HepG2 (cell line): ENCODE measurements around the gene KDM1B. TPM values are rescaled to one million over a fixed set of nuclear protein-coding genes. Genes with fewer than 3 reads are reported as not detected.

Experiments used
- ATAC-seq: fragments of 200-7000 bp; cut with Tn5 transposase; 3 replicates; pipeline ENCODE4 v1.9.1; 2020; ENCODE audit warnings: mild to moderate bottlenecking, moderate library complexity
- BruUV-seq: library from RNA; stranded (reverse); fragments of 400-500 nt; replicated peaks from 2 replicates; lab custom pipeline; 2021; lab: Mats Ljungman, UMichigan
- CTCF ChIA-PET: fragments of 300-600 bp; formaldehyde crosslinking; extraction: SDS; loops from one replicate; lab custom pipeline; 2021; ENCODE audit warnings: low total read pairs, inconsistent platforms, low intra/inter-chr PET ratio; lab: Yijun Ruan, JAX
- POLR2A ChIA-PET: fragments of 350-600 bp; sonication (Branson Sonifier 250); formaldehyde crosslinking; loops from one replicate; lab custom pipeline; 2020; ENCODE audit warnings: antibody characterized with exemption, inconsistent platforms; lab: Yijun Ruan, JAX
- DNase-seq: peaks from one replicate; pipeline ENCODE4 v3.0.0-alpha.2; 2015; ENCODE audit warnings: low spot score
- FAIRE-seq: peaks from 3 replicates; lab custom pipeline; 2011; peaks lifted over from hg19 to GRCh38; lab: Jason Lieb, UNC
- H2AFZ ChIP-seq: one replicate; pipeline ENCODE4 v1.6.1; 2011; ENCODE audit warnings: low read length, inconsistent platforms
- H3K27ac ChIP-seq: fragments of 300-600 bp; 3 replicates; pipeline ENCODE4 v1.8.0; 2011; ENCODE audit warnings: mixed run types, mild to moderate bottlenecking, mixed read lengths, low read length, inconsistent platforms; ENCODE audit not compliant: insufficient read depth; ENCODE audit errors: extremely low read length
- H3K27me3 ChIP-seq, 2 experiments: fragments of 200-600 bp in 1 of 2; 2 replicates in 1 of 2; 3 replicates in 1 of 2; pipeline versions ENCODE4 v1.6.0 to v1.8.0; 2011; ENCODE audit warnings: low read length in 2 of 2, mild to moderate bottlenecking in 2 of 2, moderate library complexity in 2 of 2, inconsistent platforms in 1 of 2; ENCODE audit not compliant: insufficient read depth in 2 of 2, control insufficient read depth in 1 of 2
- H3K36me3 ChIP-seq, 2 experiments: fragments of 200-600 bp in 1 of 2; replicated peaks in 1 of 2; 2 replicates in 1 of 2; 3 replicates in 1 of 2; pipeline versions ENCODE4 v1.5.1 to v1.8.0; 2011; ENCODE audit warnings: low read length in 2 of 2, inconsistent platforms in 1 of 2; ENCODE audit not compliant: insufficient read depth in 2 of 2, control insufficient read depth in 1 of 2
- H3K4me1 ChIP-seq: 2 replicates; pipeline ENCODE4 v1.5.1; 2012; ENCODE audit warnings: low read length, inconsistent platforms; ENCODE audit not compliant: insufficient read depth
- H3K4me2 ChIP-seq: 2 replicates; pipeline ENCODE4 v1.6.0; 2011; ENCODE audit warnings: low read depth, low read length, inconsistent platforms
- H3K4me3 ChIP-seq, 3 experiments: fragments of 200-600 bp in 1 of 3; sonication (generic), shearing (Covaris generic) in 1 of 3; replicated peaks in 1 of 3; 2 replicates each; pipeline ENCODE4 v1.5.1; 2011 to 2016; ENCODE audit warnings: low read length in 3 of 3, inconsistent platforms in 2 of 3, low read depth in 2 of 3, mild to moderate bottlenecking in 2 of 3, control low read depth in 1 of 3, mixed read lengths in 1 of 3; ENCODE audit not compliant: insufficient read depth in 1 of 3
- H3K79me2 ChIP-seq: one replicate; pipeline ENCODE4 v1.6.1; 2011; ENCODE audit warnings: low read length, inconsistent platforms; ENCODE audit not compliant: insufficient read depth
- H3K9ac ChIP-seq: 2 replicates; pipeline ENCODE4 v1.6.0; 2011; ENCODE audit warnings: mild to moderate bottlenecking, low read depth, low read length, inconsistent platforms; ENCODE audit not compliant: insufficient read depth
- H3K9me3 ChIP-seq: 2 replicates; pipeline ENCODE4 v1.5.1; 2012; ENCODE audit warnings: mild to moderate bottlenecking, low read length
- H4K20me1 ChIP-seq: 2 replicates; pipeline ENCODE4 v1.6.0; 2011; ENCODE audit warnings: inconsistent platforms, mild to moderate bottlenecking, low read length, moderate library complexity; ENCODE audit not compliant: insufficient read depth
- AHR ChIP-seq: IDR thresholded peaks from 2 replicates; pipeline ENCODE4 v1.6.1; 2018; ENCODE audit warnings: missing genetic modification reagents, missing compliant biosample characterization
- HOXA3 ChIP-seq: sonication (generic); formaldehyde crosslinking; IDR thresholded peaks from 2 replicates; pipeline ENCODE4 v1.5.0; 2020; ENCODE audit warnings: missing genetic modification reagents
- NR2F2 ChIP-seq: IDR thresholded peaks from 2 replicates; pipeline ENCODE4 v1.6.1; 2012; ENCODE audit warnings: low read depth, inconsistent platforms, borderline replicate concordance
- PHF21A ChIP-seq: sonication (generic); formaldehyde crosslinking; IDR thresholded peaks from 2 replicates; pipeline ENCODE4 v1.5.0; 2020; ENCODE audit warnings: mild to moderate bottlenecking, missing genetic modification reagents
- ZMYM4 ChIP-seq: sonication (generic); formaldehyde crosslinking; IDR thresholded peaks from 2 replicates; pipeline ENCODE4 v1.8.1; 2023; ENCODE audit warnings: mild to moderate bottlenecking, missing genetic modification reagents
- WGBS: methylation state at CpG from one replicate; pipeline ENCODE4 v1.1.6; 2017; ENCODE audit warnings: low lambda C conversion rate; 5-methylcytosine and 5-hydroxymethylcytosine counted together
- in situ Hi-C: cut with HindIII; loops from 2 replicates; pipeline ENCODE4 v1.10.0; 2017; ENCODE audit warnings: low pct_unique_long_range_greater_than_20kb; ENCODE audit not compliant: extremely low pct_ligation_motif_present
- intact Hi-C: fragments of 100-400 bp; cut with micrococcal nuclease; formaldehyde crosslinking; loops from one replicate; pipeline ENCODE4 v1.10.0; 2022; ENCODE audit not compliant: unreplicated experiment
- polyA plus RNA-seq, 8 experiments: library from polyadenylated mRNA; depleted of rRNA in 3 of 8; stranded (reverse) in 7 of 8; unstranded in 1 of 8; fragments of >200 nt; fragmentation: Illumina TruSeq in 4 of 8; extraction: Trizol in 4 of 8; gene quantifications; 2 replicates each; pipeline versions ENCODE4 v1.2.1 to v1.2.3, GENCODE V29; 2011 to 2016; ENCODE audit warnings: low read depth in 4 of 8, missing spikeins in 1 of 8, mixed read lengths in 1 of 8; ENCODE audit not compliant: insufficient read depth in 1 of 8
- total RNA-seq, 5 experiments: library from RNA; depleted of rRNA; stranded (reverse); fragments of >200 nt; fragmentation: Illumina TruSeq; extraction: Trizol; gene quantifications; 2 replicates each; pipeline ENCODE4 v1.2.3, GENCODE V29; 2016; ENCODE audit warnings: low read depth in 1 of 5
- TF ChIP-seq, protein P1 (sequence below), 2 experiments: fragments of 450-650 bp in 1 of 2; sonication (generic) in 1 of 2; formaldehyde crosslinking in 1 of 2; IDR thresholded peaks; 2 replicates each; pipeline versions ENCODE4 v1.6.1 to v1.8.0; 2016 to 2022; ENCODE audit warnings: antibody characterized with exemption in 1 of 2, mild to moderate bottlenecking in 1 of 2, missing genetic modification reagents in 1 of 2
- TF ChIP-seq, protein P2 (sequence below): sonication (generic); formaldehyde crosslinking; IDR thresholded peaks from 2 replicates; pipeline ENCODE4 v1.8.1; 2022; ENCODE audit warnings: mild to moderate bottlenecking, missing genetic modification reagents

KDM1B gene
- total and polyA plus RNA-seq, 2 of the 13 experiments (the other 11 are each of a cell fraction or from before 2014, with no cell fraction given): 9.8 to 13.2 TPM

GRCh38 chr6:18135171-18135570, 20.1 kb upstream of the KDM1B start (continued):
- TF ChIP-seq, protein P1, sequence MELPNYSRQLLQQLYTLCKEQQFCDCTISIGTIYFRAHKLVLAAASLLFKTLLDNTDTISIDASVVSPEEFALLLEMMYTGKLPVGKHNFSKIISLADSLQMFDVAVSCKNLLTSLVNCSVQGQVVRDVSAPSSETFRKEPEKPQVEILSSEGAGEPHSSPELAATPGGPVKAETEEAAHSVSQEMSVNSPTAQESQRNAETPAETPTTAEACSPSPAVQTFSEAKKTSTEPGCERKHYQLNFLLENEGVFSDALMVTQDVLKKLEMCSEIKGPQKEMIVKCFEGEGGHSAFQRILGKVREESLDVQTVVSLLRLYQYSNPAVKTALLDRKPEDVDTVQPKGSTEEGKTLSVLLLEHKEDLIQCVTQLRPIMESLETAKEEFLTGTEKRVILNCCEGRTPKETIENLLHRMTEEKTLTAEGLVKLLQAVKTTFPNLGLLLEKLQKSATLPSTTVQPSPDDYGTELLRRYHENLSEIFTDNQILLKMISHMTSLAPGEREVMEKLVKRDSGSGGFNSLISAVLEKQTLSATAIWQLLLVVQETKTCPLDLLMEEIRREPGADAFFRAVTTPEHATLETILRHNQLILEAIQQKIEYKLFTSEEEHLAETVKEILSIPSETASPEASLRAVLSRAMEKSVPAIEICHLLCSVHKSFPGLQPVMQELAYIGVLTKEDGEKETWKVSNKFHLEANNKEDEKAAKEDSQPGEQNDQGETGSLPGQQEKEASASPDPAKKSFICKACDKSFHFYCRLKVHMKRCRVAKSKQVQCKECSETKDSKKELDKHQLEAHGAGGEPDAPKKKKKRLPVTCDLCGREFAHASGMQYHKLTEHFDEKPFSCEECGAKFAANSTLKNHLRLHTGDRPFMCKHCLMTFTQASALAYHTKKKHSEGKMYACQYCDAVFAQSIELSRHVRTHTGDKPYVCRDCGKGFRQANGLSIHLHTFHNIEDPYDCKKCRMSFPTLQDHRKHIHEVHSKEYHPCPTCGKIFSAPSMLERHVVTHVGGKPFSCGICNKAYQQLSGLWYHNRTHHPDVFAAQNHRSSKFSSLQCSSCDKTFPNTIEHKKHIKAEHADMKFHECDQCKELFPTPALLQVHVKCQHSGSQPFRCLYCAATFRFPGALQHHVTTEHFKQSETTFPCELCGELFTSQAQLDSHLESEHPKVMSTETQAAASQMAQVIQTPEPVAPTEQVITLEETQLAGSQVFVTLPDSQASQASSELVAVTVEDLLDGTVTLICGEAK (IDR thresholded peaks at IDR 0.05): no peak
- TF ChIP-seq, protein P1 (CRISPR knock-in tag; IDR thresholded peaks at IDR 0.05): no peak
- no peak for TF ChIP-seq NR2F2
- no peak for TF ChIP-seq HOXA3 (CRISPR knock-in tag)
- TF ChIP-seq, all 625 proteins: peak for 0

DNA sequence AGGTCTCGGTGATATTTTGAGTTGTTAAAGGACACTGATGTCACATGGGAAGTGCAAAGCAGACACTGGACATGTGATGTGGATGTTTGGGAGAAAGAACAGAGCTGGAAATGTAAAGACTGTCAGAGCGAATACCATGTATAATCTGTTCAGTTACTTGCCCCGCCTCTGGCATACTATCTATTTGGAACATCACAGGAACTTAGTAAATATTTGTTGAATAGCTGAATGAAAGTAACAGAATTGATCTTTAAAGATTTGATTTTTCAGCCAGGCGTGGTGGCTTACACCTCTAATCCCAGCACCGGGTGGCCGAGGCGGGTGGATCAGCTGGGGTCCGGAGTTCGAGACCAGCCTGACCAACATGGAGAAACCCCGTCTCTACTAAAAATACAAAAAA, 19.0 kb upstream of the KDM1B start:
- intact Hi-C loops (no loop called here), in situ Hi-C loops (no loop called here)
- ATAC-seq (no peak), DNase-seq (no peak), FAIRE-seq (no peak)
- no peaks in the 10 kb centered on the region for H4K20me1 ChIP-seq
- no peaks in the 10 kb centered on the region for H3K4me1 ChIP-seq
- no peak overlapping the region for H2AFZ ChIP-seq
- H3K4me3 ChIP-seq: no peak overlapping the region
- no peak overlapping the region for H3K9ac ChIP-seq
- ChIA-PET CTCF (no interaction called here), POLR2A (no interaction called here)
- H3K36me3 ChIP-seq: peaks cover 4 to 21% of the 10 kb centered on the region in 2 experiments; a peak in 3 of 5 replicates
- H3K27ac ChIP-seq: no peak overlapping the region
- no peak overlapping the region for H3K4me2 ChIP-seq
- no TSS peak for BruUV-seq
- 94% methylated on average over 10 of the region's 10 CpGs for WGBS
- H3K9me3 ChIP-seq: no peaks in the 10 kb centered on the region
- no peaks in the 10 kb centered on the region for H3K27me3 ChIP-seq
- H3K79me2 ChIP-seq: no peaks in the 10 kb centered on the region
- TF ChIP-seq ZMYM4 (CRISPR knock-in tag) (no peak), PHF21A (CRISPR knock-in tag) (no peak), AHR (CRISPR knock-in tag) (no peak), HOXA3 (CRISPR knock-in tag) (no peak)
- TF ChIP-seq, protein P2, sequence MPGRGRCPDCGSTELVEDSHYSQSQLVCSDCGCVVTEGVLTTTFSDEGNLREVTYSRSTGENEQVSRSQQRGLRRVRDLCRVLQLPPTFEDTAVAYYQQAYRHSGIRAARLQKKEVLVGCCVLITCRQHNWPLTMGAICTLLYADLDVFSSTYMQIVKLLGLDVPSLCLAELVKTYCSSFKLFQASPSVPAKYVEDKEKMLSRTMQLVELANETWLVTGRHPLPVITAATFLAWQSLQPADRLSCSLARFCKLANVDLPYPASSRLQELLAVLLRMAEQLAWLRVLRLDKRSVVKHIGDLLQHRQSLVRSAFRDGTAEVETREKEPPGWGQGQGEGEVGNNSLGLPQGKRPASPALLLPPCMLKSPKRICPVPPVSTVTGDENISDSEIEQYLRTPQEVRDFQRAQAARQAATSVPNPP (CRISPR knock-in tag): no peak
